ENCODE data around the gene RPL13A. TPM values are rescaled to one million over a fixed set of nuclear protein-coding genes. Genes with fewer than 3 reads are reported as not detected.

RPL13A gene
- total RNA-seq, 1 experiment from 2014 or later: 1,196 TPM

DNA sequence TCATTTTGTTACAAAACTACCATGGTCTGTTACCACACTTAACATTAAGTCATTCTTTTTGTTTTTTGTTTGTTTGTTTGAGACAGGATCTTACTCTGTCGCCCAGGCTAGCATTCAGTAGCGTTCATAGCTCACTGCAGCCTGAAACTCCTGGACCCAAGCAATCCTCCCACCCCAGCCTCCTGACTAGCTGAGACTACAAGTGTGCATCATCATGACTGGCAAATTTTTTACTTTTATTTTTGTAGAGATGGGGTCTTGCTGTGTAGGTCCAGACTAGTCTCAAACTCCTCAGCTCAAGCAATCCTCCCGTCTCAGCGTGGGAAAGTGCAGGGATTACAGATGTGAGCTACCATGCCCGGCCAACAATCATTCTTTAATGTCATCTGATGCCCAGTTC, 31.1 kb upstream of the RPL13A start:
- CTCF ChIA-PET: no interaction called here
- DNase-seq (ENCODE audit: low read depth, low spot score) (no peak), ATAC-seq (no peak)
- no peaks in the 10 kb centered on the region; the same call in 1 of the 2 replicates for H3K4me1 ChIP-seq (ENCODE audit: control insufficient read depth, insufficient read depth, low read length)
- TF ChIP-seq POLR2AphosphoS5 (IDR thresholded peaks at IDR 0.05; ENCODE audit: low read depth, low read length) (no peak), SIN3A (IDR thresholded peaks at IDR 0.05; ENCODE audit: borderline replicate concordance, insufficient read depth, low read depth, low read length) (no peak), TCF7L2 (IDR thresholded peaks at IDR 0.05; ENCODE audit: low read depth, low read length) (no peak)
- TF ChIP-seq, protein P1, sequence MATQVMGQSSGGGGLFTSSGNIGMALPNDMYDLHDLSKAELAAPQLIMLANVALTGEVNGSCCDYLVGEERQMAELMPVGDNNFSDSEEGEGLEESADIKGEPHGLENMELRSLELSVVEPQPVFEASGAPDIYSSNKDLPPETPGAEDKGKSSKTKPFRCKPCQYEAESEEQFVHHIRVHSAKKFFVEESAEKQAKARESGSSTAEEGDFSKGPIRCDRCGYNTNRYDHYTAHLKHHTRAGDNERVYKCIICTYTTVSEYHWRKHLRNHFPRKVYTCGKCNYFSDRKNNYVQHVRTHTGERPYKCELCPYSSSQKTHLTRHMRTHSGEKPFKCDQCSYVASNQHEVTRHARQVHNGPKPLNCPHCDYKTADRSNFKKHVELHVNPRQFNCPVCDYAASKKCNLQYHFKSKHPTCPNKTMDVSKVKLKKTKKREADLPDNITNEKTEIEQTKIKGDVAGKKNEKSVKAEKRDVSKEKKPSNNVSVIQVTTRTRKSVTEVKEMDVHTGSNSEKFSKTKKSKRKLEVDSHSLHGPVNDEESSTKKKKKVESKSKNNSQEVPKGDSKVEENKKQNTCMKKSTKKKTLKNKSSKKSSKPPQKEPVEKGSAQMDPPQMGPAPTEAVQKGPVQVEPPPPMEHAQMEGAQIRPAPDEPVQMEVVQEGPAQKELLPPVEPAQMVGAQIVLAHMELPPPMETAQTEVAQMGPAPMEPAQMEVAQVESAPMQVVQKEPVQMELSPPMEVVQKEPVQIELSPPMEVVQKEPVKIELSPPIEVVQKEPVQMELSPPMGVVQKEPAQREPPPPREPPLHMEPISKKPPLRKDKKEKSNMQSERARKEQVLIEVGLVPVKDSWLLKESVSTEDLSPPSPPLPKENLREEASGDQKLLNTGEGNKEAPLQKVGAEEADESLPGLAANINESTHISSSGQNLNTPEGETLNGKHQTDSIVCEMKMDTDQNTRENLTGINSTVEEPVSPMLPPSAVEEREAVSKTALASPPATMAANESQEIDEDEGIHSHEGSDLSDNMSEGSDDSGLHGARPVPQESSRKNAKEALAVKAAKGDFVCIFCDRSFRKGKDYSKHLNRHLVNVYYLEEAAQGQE (IDR thresholded peaks at IDR 0.05; ENCODE audit: insufficient read depth in 1 of 2, low read depth in 2 of 2, low read length in 1 of 2): no peak
- TF ChIP-seq, protein P2, sequence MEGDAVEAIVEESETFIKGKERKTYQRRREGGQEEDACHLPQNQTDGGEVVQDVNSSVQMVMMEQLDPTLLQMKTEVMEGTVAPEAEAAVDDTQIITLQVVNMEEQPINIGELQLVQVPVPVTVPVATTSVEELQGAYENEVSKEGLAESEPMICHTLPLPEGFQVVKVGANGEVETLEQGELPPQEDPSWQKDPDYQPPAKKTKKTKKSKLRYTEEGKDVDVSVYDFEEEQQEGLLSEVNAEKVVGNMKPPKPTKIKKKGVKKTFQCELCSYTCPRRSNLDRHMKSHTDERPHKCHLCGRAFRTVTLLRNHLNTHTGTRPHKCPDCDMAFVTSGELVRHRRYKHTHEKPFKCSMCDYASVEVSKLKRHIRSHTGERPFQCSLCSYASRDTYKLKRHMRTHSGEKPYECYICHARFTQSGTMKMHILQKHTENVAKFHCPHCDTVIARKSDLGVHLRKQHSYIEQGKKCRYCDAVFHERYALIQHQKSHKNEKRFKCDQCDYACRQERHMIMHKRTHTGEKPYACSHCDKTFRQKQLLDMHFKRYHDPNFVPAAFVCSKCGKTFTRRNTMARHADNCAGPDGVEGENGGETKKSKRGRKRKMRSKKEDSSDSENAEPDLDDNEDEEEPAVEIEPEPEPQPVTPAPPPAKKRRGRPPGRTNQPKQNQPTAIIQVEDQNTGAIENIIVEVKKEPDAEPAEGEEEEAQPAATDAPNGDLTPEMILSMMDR (IDR thresholded peaks at IDR 0.05): no peak
- H3K4me3 ChIP-seq (ENCODE audit: low read depth in 2 of 2, low read length in 2 of 2): no peak overlapping the region
- no peaks in the 10 kb centered on the region; the same call in 1 of the 2 replicates for H3K36me3 ChIP-seq (ENCODE audit: control insufficient read depth, insufficient read depth, low read length)
- H3K27me3 ChIP-seq (ENCODE audit: control insufficient read depth, insufficient read depth, low read length): no peaks in the 10 kb centered on the region
- POLR2A ChIA-PET: no interaction called here
- intact Hi-C loops (cut with micrococcal nuclease; ENCODE audit: unreplicated experiment): no loop called here
- BruUV-seq (replicated peaks): no TSS peak
- H3K27ac ChIP-seq (ENCODE audit: low read length): no peak overlapping the region
- H3K9me3 ChIP-seq (ENCODE audit: control insufficient read depth, insufficient read depth, low read depth, low read length): no peaks in the 10 kb centered on the region
- in situ Hi-C loops (cut with HindIII; ENCODE audit: low pct_unique_long_range_greater_than_20kb, low sequenced_read_pairs): no loop called here

GRCh38 chr19:49458567-49458903, 28.9 kb upstream of the RPL13A start:
- intact Hi-C loops (cut with micrococcal nuclease; ENCODE audit: unreplicated experiment): no loop called here
- DNase-seq (ENCODE audit: low read depth, low spot score) (no peak), ATAC-seq (no peak)
- Histone ChIP-seq H3K36me3 (ENCODE audit: control insufficient read depth, insufficient read depth, low read length) (no peaks in the 10 kb centered on the region), H3K9me3 (ENCODE audit: control insufficient read depth, insufficient read depth, low read depth, low read length) (no peaks in the 10 kb centered on the region), H3K4me1 (ENCODE audit: control insufficient read depth, insufficient read depth, low read length) (no peaks in the 10 kb centered on the region; the same call in 1 of the 2 replicates), H3K27me3 (ENCODE audit: control insufficient read depth, insufficient read depth, low read length) (no peaks in the 10 kb centered on the region), H3K27ac (ENCODE audit: low read length) (no peak overlapping the region), H3K4me3 (ENCODE audit: low read depth in 2 of 2, low read length in 2 of 2) (no peak overlapping the region)
- no TSS peak for BruUV-seq (replicated peaks)
- POLR2A ChIA-PET: interaction anchor here (0.7 kb wide), 1 partner anchor 131 kb away, joined by 3 read pairs; no protein-coding TSS in a partner anchor
- in situ Hi-C loops (cut with HindIII; ENCODE audit: low pct_unique_long_range_greater_than_20kb, low sequenced_read_pairs): no loop called here
- no peak for TF ChIP-seq POLR2AphosphoS5 (IDR thresholded peaks at IDR 0.05; ENCODE audit: low read depth, low read length)
- TF ChIP-seq, protein P2 (IDR thresholded peaks at IDR 0.05): no peak
- no peak for TF ChIP-seq TCF7L2 (IDR thresholded peaks at IDR 0.05; ENCODE audit: low read depth, low read length)
- TF ChIP-seq SIN3A (IDR thresholded peaks at IDR 0.05; ENCODE audit: borderline replicate concordance, insufficient read depth, low read depth, low read length): no peak
- TF ChIP-seq, protein P1 (IDR thresholded peaks at IDR 0.05; ENCODE audit: insufficient read depth in 1 of 2, low read depth in 2 of 2, low read length in 1 of 2): no peak
- CTCF ChIA-PET: no interaction called here
